ENCODE results near the gene NEDD4.
"Not testable (repeated sequence)": the region's sequence is repeated elsewhere in the genome, so short reads cannot be mapped to it uniquely, and the experiment has no call there.

- TF ChIP-seq YY1 (IDR thresholded peaks at IDR 0.05; ENCODE audit: low read depth, low read length); JUNB (IDR thresholded peaks at IDR 0.05); TCF3 (IDR thresholded peaks at IDR 0.05; ENCODE audit: borderline replicate concordance, insufficient read depth, low read depth, low read length); SREBF2 (IDR thresholded peaks at IDR 0.05; ENCODE audit: low read length); CEBPB (IDR thresholded peaks at IDR 0.05; ENCODE audit: borderline replicate concordance in 1 of 2, low read depth in 2 of 2, low read length in 2 of 2); TCF12 (IDR thresholded peaks at IDR 0.05; ENCODE audit: low read depth, low read length); CREM (IDR thresholded peaks at IDR 0.05; ENCODE audit: low read depth): not testable (repeated sequence)
Measured at GRCh38 chr15:55952501-55953274, 40.7 kb downstream of the NEDD4 start.

Data from GM12878 (cell line).